Measurements from ENCODE around the gene RAPGEF5. TPM values are rescaled to one million over a fixed set of nuclear protein-coding genes. Genes with fewer than 3 reads are reported as not detected.

RAPGEF5 gene
- total RNA-seq, 3 donors from 2014 or later, result 0.21 to 1.3 (median 0.56) TPM

DNA sequence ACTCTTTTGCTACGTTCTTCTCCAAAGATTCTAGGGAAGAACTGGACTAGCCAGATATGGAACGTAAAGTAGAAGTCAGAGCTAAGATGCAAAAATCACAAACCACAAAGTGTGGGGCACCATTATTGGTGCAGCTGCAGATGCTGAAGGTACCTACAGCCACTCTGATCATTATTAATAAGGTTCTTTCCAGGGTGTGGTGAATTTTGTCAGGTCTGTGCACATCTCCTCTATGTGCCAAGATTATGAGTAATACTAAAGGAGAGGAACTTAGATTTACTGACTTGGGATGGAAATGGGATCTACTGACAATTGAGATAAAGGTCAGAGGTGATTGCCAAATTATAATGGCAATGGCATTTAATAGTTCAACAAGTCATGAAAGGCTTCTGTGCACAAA lies 148.2 kb downstream of the RAPGEF5 start:
- no peak for ATAC-seq
- DNase-seq, result no peak
- Mint-ChIP-seq H3K27me3 (ENCODE audit: low read depth) (peaks cover 6% of the 10 kb centered on the region), H3K36me3 (ENCODE audit: insufficient read depth) (no peaks in the 10 kb centered on the region), H3K4me1 (ENCODE audit: low read depth) (no peaks in the 10 kb centered on the region), H3K4me3 (no peak overlapping the region), H3K9me3 (no peaks in the 10 kb centered on the region)

GRCh38 chr7:22207724-22208225 lies 149.2 kb downstream of the RAPGEF5 start:
- DNase-seq (no peak), ATAC-seq (no peak)
- Mint-ChIP-seq H3K9me3 (no peaks in the 10 kb centered on the region), H3K4me1 (ENCODE audit: low read depth) (no peaks in the 10 kb centered on the region), H3K36me3 (ENCODE audit: insufficient read depth) (no peaks in the 10 kb centered on the region), H3K4me3 (no peak overlapping the region), H3K27me3 (ENCODE audit: low read depth) (peaks cover 6% of the 10 kb centered on the region)

GRCh38 chr7:22205631-22206030 lies 151.3 kb downstream of the RAPGEF5 start:
- Mint-ChIP-seq H3K4me3 (no peak overlapping the region), H3K9me3 (no peaks in the 10 kb centered on the region), H3K4me1 (ENCODE audit: low read depth) (no peaks in the 10 kb centered on the region), H3K27me3 (ENCODE audit: low read depth) (no peaks in the 10 kb centered on the region), H3K36me3 (ENCODE audit: insufficient read depth) (no peaks in the 10 kb centered on the region)
- ATAC-seq (no peak), DNase-seq (no peak)

GRCh38 chr7:22204312-22204711 lies 152.6 kb downstream of the RAPGEF5 start:
- DNase-seq (no peak), ATAC-seq (no peak)
- H3K4me1 Mint-ChIP-seq (ENCODE audit: low read depth), result no peaks in the 10 kb centered on the region
- H3K4me3 Mint-ChIP-seq, result no peak overlapping the region
- H3K27me3 Mint-ChIP-seq (ENCODE audit: low read depth), result no peaks in the 10 kb centered on the region
- H3K36me3 Mint-ChIP-seq (ENCODE audit: insufficient read depth), result no peaks in the 10 kb centered on the region
- H3K9me3 Mint-ChIP-seq, result no peaks in the 10 kb centered on the region

- H3K27me3 Mint-ChIP-seq (ENCODE audit: low read depth), result peaks cover 5% of the 10 kb centered on the region
- no peak for ATAC-seq
Measured at GRCh38 chr7:22202141-22202540, 154.8 kb downstream of the RAPGEF5 start.

DNA sequence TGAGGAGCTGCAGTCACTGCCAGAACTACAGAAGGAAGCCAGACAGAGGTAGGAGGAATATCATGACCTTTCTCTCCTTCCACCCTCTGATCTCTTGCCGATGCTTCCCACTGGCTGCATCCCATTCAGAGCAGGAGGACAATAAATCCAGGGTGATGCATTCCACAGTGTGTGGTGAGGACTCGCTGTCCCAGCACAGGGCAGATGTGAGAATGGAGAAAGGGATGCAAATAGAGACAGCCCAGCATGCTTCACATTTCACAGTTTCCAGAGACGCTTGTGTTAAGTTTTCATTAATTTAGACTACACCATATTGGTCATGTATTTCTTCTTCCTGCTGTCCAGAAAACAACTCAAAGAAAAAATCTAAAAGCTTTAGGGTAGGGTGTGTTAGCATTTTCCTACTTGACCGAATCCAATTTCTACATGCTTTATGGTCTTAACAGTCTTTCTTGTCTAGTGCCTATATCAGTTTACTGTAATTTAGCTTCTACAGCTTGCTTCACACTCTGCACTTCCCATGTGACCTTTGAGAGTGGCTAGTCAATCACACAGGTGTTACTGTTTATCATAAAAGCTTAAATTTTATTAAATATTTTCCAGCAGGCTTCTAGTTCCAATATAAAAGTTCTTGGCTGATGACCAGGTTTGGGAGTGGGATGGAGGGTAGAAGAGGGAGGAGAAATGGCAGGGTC lies 155.6 kb downstream of the RAPGEF5 start:
- H3K9me3 Mint-ChIP-seq, result no peaks in the 10 kb centered on the region
- DNase-seq (no peak), ATAC-seq (no peak)
- peaks cover 5% of the 10 kb centered on the region for H3K27me3 Mint-ChIP-seq (ENCODE audit: low read depth)
- H3K36me3 Mint-ChIP-seq (ENCODE audit: insufficient read depth), result no peaks in the 10 kb centered on the region
- no peaks in the 10 kb centered on the region for H3K4me1 Mint-ChIP-seq (ENCODE audit: low read depth)
- H3K4me3 Mint-ChIP-seq, result no peak overlapping the region

More at GRCh38 chr7:22202141-22202540, 154.8 kb downstream of the RAPGEF5 start:
- Mint-ChIP-seq H3K9me3 (no peaks in the 10 kb centered on the region), H3K4me3 (no peak overlapping the region), H3K36me3 (ENCODE audit: insufficient read depth) (no peaks in the 10 kb centered on the region), H3K4me1 (ENCODE audit: low read depth) (no peaks in the 10 kb centered on the region)
- no peak for DNase-seq

GRCh38 chr7:22200777-22201176 lies 156.2 kb downstream of the RAPGEF5 start:
- no peak for DNase-seq
- peaks cover 5% of the 10 kb centered on the region for H3K27me3 Mint-ChIP-seq (ENCODE audit: low read depth)
- H3K4me3 Mint-ChIP-seq, result no peak overlapping the region
- H3K4me1 Mint-ChIP-seq (ENCODE audit: low read depth), result no peaks in the 10 kb centered on the region
- H3K36me3 Mint-ChIP-seq (ENCODE audit: insufficient read depth), result no peaks in the 10 kb centered on the region
- ATAC-seq, result no peak
- no peaks in the 10 kb centered on the region for H3K9me3 Mint-ChIP-seq

DNA sequence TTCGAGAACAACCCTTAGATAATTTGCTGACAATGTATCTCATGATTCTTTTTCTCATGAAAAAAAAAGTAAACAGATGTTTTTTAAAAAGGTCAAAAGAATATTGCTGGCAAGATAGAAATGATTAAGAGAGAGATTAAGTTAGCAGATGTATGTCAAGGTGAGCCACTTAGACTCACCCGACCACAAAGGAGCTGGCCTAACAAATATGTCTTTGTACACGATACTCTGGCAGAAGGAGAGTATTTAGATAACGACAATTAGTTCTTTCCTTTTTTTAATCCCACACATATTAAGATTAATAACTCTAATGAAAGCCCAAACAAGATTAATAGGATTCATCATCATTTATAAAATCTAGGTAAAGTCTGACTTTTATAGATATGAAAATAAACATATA lies 156.7 kb downstream of the RAPGEF5 start:
- peaks cover 5% of the 10 kb centered on the region for H3K27me3 Mint-ChIP-seq (ENCODE audit: low read depth)
- no peaks in the 10 kb centered on the region for H3K9me3 Mint-ChIP-seq
- no peaks in the 10 kb centered on the region for H3K36me3 Mint-ChIP-seq (ENCODE audit: insufficient read depth)
- DNase-seq (no peak), ATAC-seq (no peak)
- no peak overlapping the region for H3K4me3 Mint-ChIP-seq
- H3K4me1 Mint-ChIP-seq (ENCODE audit: low read depth), result no peaks in the 10 kb centered on the region

DNA sequence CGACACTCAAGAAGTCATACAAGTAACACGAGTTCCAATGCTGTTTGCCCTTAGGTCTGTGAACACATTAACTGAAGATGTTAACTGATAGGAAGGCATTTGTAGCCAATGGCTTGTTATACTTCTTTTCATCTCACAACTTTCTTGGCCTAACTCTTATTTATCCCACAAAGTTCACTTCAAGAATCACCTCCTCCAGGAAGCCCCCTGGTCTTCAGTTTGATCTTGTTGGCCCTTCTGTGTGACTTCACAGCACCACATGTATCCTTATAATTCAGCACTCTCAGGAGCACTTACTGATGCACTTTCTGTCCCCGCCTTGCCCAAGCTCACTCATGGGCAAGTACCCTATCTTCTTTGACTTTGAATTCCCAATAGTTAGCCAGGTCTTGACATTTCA lies 159.6 kb downstream of the RAPGEF5 start:
- no peaks in the 10 kb centered on the region for H3K4me1 Mint-ChIP-seq (ENCODE audit: low read depth)
- DNase-seq, result no peak
- H3K9me3 Mint-ChIP-seq, result no peaks in the 10 kb centered on the region
- H3K4me3 Mint-ChIP-seq, result no peak overlapping the region
- no peaks in the 10 kb centered on the region for H3K36me3 Mint-ChIP-seq (ENCODE audit: insufficient read depth)
- peaks cover 5% of the 10 kb centered on the region for H3K27me3 Mint-ChIP-seq (ENCODE audit: low read depth)
- ATAC-seq, result no peak

GRCh38 chr7:22196429-22196828 lies 160.5 kb downstream of the RAPGEF5 start:
- Mint-ChIP-seq H3K4me1 (ENCODE audit: low read depth) (no peaks in the 10 kb centered on the region), H3K4me3 (no peak overlapping the region), H3K27me3 (ENCODE audit: low read depth) (peaks cover 5% of the 10 kb centered on the region), H3K9me3 (no peaks in the 10 kb centered on the region), H3K36me3 (ENCODE audit: insufficient read depth) (no peaks in the 10 kb centered on the region)
- DNase-seq, result no peak
- ATAC-seq, result no peak

DNA sequence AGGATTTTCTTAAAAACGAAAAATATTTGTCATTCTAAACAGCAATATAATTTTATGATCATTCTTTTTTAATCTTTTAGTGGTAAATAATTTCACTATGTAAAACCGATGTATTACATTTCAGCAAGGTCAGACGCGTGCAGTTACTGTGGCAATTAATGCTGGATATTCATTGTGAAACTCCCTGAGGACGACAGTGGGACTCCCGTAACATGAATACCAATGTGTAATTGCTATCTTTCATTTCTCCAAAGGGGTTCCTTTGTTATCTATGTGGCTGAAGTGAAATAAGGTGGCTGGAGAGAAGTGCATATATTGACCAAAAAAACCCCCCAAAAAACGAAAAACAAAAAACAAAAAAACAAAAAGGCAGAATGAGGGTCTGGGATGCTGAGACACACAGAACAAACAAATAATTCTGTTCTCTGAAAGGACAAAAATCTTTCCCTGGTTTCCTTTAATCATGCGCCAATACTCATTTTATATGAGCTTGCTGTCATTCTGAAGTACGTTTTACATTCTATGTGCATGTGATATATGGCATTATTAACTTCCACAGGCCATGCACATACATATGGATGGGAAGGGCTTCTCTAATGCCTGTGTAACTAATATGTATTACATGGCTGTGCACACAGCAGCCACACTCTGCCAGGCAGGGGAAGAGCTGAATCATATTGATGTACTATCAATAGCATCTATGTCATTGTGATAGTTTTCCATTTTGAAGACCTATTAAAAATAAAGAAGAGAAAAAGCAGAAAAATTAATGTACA lies 161.4 kb downstream of the RAPGEF5 start:
- no peak overlapping the region for H3K4me3 Mint-ChIP-seq
- no peaks in the 10 kb centered on the region for H3K9me3 Mint-ChIP-seq
- no peaks in the 10 kb centered on the region for H3K36me3 Mint-ChIP-seq (ENCODE audit: insufficient read depth)
- no peak for ATAC-seq
- peaks cover 5% of the 10 kb centered on the region for H3K27me3 Mint-ChIP-seq (ENCODE audit: low read depth)
- no peaks in the 10 kb centered on the region for H3K4me1 Mint-ChIP-seq (ENCODE audit: low read depth)
- no peak for DNase-seq

DNA sequence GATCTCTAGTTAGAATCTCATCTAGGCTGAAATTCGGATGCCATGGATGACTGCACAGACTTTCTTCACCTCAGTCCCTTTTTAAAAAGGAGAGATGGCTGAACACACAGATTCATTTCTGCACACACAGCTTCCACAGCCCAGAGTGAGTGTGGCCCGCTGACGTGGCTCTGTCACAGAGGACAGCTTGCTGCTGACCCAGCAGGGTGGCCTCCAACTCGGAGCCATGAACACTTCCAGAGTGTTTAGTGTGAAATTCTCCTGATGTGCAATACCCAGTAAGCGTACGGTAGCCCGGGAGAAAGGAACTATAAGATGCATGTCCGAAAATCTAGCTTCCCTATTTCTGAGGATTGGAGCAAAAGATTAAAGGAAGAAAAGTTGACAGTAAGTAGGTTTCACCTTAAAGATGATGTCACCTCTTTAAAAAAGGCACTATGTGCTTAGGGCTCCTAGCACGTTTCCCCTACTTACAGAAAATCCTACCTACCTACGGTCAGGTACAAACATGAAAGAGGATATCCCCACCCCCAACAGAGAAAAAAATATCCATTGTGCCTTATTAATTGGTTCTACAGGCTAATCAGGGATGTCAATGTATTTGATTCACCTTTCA lies 162.2 kb downstream of the RAPGEF5 start:
- Mint-ChIP-seq H3K27me3 (ENCODE audit: low read depth) (peaks cover 5% of the 10 kb centered on the region), H3K36me3 (ENCODE audit: insufficient read depth) (no peaks in the 10 kb centered on the region), H3K9me3 (no peaks in the 10 kb centered on the region), H3K4me1 (ENCODE audit: low read depth) (no peaks in the 10 kb centered on the region), H3K4me3 (no peak overlapping the region)
- no peak for ATAC-seq
- DNase-seq, result no peak

- ATAC-seq (no peak), DNase-seq (no peak)
- Mint-ChIP-seq H3K9me3 (no peaks in the 10 kb centered on the region), H3K27me3 (ENCODE audit: low read depth) (peaks cover under 1% of the 10 kb centered on the region), H3K36me3 (ENCODE audit: insufficient read depth) (no peaks in the 10 kb centered on the region), H3K4me1 (ENCODE audit: low read depth) (no peaks in the 10 kb centered on the region), H3K4me3 (no peak overlapping the region)
Measured at GRCh38 chr7:22193450-22193983, 163.4 kb downstream of the RAPGEF5 start.

- no peaks in the 10 kb centered on the region for H3K9me3 Mint-ChIP-seq
- H3K36me3 Mint-ChIP-seq (ENCODE audit: insufficient read depth), result no peaks in the 10 kb centered on the region
- no peaks in the 10 kb centered on the region for H3K27me3 Mint-ChIP-seq (ENCODE audit: low read depth)
- H3K4me1 Mint-ChIP-seq (ENCODE audit: low read depth), result no peaks in the 10 kb centered on the region
- DNase-seq (no peak), ATAC-seq (no peak)
- no peak overlapping the region for H3K4me3 Mint-ChIP-seq
Measured at GRCh38 chr7:22192801-22193200, 164.2 kb downstream of the RAPGEF5 start.
